T-helper 17 cell (primary cell): ENCODE measurements around the gene APBA1. TPM values are rescaled to one million over a fixed set of nuclear protein-coding genes. Genes with fewer than 3 reads are reported as not detected.

Source experiments
- ATAC-seq: fragments of 150-1000 bp; cut with Tn5 transposase; 2 replicates; pipeline ENCODE4 v1.10.0; 2021; ENCODE audit warnings: mild to moderate bottlenecking, moderate library complexity
- DNase-seq, 3 donors: peaks; one replicate each; pipeline versions ENCODE4 v3.0.0 to v3.0.0-alpha.2; 2020 to 2021
- H3K9me3 ChIP-seq: one replicate; pipeline ENCODE4 v1.7.0; 2013; ENCODE audit warnings: low read length, mild to moderate bottlenecking; ENCODE audit not compliant: control insufficient read depth, poor library complexity, severe bottlenecking
- H3K27ac Mint-ChIP-seq: one replicate; pipeline ENCODE4 v1.8.0; 2022; ENCODE audit warnings: mild to moderate bottlenecking, moderate library complexity, mixed read lengths
- H3K27me3 Mint-ChIP-seq: one replicate; pipeline ENCODE4 v1.8.0; 2022; ENCODE audit warnings: mixed read lengths
- H3K36me3 Mint-ChIP-seq: one replicate; pipeline ENCODE4 v1.8.0; 2022; ENCODE audit warnings: low read depth, mixed read lengths
- H3K4me1 Mint-ChIP-seq: one replicate; pipeline ENCODE4 v1.8.0; 2022; ENCODE audit warnings: mild to moderate bottlenecking, mixed read lengths
- H3K4me3 Mint-ChIP-seq: one replicate; pipeline ENCODE4 v1.8.0; 2022; ENCODE audit warnings: mild to moderate bottlenecking, moderate library complexity, mixed read lengths
- total RNA-seq, 4 donors: library from RNA in 2 of 4; stranded (reverse) in 2 of 4; gene quantifications; one replicate each; pipeline ENCODE4 v1.2.3 and lab custom pipeline; 2022 to 2026

The APBA1 gene
- total RNA-seq, 2 donors from 2014 or later, result 0.31 to 2.3 TPM

DNA sequence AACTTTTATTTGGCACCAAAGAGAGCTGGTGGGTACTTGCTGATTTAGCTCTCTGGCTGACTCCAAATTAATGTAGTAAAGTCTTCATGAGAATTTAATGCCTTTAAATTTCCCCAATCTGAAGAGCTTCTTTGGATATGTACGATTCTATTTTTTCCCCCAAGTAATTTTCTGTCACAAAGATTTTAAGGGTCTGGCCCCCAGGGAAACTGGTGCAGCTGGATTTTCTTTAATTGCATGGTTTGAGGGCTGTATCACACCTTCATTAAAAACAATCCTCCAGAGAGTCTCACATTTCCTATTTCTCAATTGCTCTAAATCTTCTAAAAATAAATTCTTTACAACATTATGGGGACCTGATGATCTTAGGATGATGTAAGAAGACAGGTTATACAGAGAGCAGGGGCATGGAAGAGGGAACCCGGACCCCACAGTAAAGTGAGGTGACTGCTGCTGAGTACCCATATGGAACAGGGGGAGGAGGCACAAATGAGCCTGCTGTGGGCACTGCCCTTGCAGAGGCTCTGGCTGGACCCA lies 188.2 kb downstream of the APBA1 start:
- Mint-ChIP-seq H3K4me3 (no peak overlapping the region), H3K36me3 (no peaks in the 10 kb centered on the region), H3K27ac (no peak overlapping the region), H3K27me3 (no peaks in the 10 kb centered on the region), H3K4me1 (peaks cover 16% of the 10 kb centered on the region)
- no peak for DNase-seq
- no peaks in the 10 kb centered on the region for H3K9me3 ChIP-seq
- ATAC-seq, result no peak

DNA sequence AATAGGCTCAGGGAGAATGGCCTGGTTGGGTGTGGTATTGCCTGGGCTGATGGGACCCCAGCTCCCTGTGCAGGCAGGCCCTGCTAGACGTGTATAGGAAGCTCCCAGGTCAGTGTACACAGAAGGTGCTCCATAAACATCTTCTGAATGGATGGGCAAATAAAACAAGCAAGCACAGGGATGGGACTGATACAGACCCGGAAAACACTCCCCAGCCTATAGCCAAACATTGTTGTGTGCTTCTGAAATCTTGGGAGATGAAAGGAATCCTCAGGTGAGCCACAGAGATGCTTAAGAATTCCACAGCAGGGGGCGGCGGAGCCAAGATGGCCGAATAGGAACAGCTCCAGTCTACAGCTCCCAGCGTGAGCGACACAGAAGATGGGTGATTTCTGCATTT lies 195.4 kb downstream of the APBA1 start:
- Mint-ChIP-seq H3K27me3 (peaks cover 10% of the 10 kb centered on the region), H3K27ac (peak overlapping the region; percentile 93), H3K36me3 (no peaks in the 10 kb centered on the region), H3K4me3 (no peak overlapping the region), H3K4me1 (peaks cover 35% of the 10 kb centered on the region)
- no peak for ATAC-seq
- DNase-seq, result no peak
- H3K9me3 ChIP-seq, result no peaks in the 10 kb centered on the region

DNA sequence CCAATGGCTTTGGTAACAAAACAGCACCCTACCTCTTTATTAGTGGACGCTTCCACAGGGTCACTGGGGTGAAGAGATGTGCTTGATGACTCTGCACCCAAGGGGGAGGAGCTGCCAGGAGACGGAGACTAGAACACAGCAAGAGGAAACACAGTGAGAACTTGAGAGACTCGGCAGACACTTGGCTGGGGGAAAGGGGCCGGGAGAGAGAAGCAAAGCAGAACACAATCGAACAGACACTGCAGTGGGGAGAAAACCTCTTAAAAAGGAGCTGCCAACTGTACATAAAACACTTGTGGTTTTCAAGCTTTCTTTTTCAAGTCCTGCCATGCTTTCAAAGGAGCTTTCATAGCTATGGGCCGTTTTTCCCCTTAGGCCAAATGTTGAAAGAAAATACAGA lies 196.2 kb downstream of the APBA1 start:
- peak overlapping the region; percentile 93 for H3K27ac Mint-ChIP-seq
- H3K4me1 Mint-ChIP-seq, result peaks cover 35% of the 10 kb centered on the region
- H3K4me3 Mint-ChIP-seq, result peak overlapping the region; percentile 82
- ATAC-seq, result peak; percentile 77
- peaks cover 10% of the 10 kb centered on the region for H3K27me3 Mint-ChIP-seq
- H3K9me3 ChIP-seq, result no peaks in the 10 kb centered on the region
- DNase-seq, result no peak
- no peaks in the 10 kb centered on the region for H3K36me3 Mint-ChIP-seq

DNA sequence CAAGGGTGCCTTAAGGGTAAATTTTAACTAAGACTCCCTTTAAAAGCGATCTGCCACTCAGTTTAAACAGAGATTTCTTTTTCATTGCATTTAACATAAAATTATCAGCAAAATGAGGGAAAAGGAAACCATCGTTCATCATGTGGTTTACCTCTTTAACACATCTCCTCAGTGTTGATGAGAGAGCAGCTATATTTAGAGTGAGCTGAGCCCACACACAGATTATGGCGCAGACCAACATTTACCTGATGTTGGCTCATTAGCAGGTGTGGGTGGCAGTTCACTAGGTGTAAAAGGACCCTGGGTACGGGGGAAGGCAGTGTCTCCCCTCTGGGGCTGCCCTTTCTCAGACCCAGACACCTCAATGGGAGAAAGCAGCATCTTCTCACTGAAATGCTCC lies 197.3 kb downstream of the APBA1 start:
- DNase-seq, result no peak
- Mint-ChIP-seq H3K27ac (peak overlapping the region; percentile 93), H3K4me3 (peak overlapping the region; percentile 82), H3K27me3 (peaks cover 10% of the 10 kb centered on the region), H3K36me3 (no peaks in the 10 kb centered on the region), H3K4me1 (peaks cover 35% of the 10 kb centered on the region)
- ATAC-seq, result peak; percentile 81
- no peaks in the 10 kb centered on the region for H3K9me3 ChIP-seq

DNA sequence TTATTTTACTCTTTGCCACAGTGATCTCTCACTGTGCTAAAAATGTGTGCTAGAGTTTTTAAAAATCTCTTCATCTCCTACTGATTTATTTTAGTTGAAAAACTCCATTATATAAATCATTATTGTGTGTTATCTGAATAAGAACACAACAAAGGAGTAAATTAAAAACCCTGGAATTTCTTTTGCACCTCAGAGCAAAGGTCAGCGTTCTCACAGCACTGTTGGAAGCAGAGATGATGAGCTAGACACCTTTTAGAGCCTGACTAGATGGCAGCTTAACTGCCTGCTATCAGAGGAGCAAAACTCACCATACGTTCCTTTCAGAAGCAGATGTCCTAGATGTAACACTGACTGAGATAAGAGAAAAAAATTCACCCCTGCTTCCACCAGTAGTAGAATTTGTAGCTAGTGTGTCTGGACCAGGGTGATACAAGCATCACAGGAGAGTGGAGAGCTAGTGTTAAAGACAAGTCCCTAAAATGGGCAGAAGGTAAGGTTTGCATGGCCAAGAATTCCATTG lies 200.0 kb downstream of the APBA1 start:
- ATAC-seq (no peak), DNase-seq (no peak)
- H3K27me3 Mint-ChIP-seq, result peaks cover 10% of the 10 kb centered on the region
- no peaks in the 10 kb centered on the region for H3K36me3 Mint-ChIP-seq
- peaks cover 35% of the 10 kb centered on the region for H3K4me1 Mint-ChIP-seq
- H3K27ac Mint-ChIP-seq, result peak overlapping the region; percentile 1
- peak overlapping the region; percentile 15 for H3K4me3 Mint-ChIP-seq
- no peaks in the 10 kb centered on the region for H3K9me3 ChIP-seq

DNA sequence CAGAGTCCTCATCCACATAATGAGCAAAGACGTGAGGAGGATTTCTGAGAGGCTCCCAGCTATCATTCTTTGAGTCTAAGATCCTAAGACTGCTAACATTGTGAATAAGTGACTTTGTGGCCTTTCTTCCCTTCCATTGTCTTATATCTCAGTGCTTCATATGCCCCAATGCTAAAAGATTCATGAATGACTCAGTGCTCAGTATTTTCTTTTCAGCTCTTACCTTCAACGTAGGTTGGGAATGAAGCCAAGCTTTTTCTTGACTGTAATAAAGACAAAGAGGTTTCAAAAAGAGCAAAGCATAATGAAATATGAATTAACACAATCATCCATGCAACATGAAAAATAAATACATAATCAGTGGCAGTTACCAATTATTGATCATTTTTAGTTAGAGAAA lies 200.7 kb downstream of the APBA1 start:
- Mint-ChIP-seq H3K4me1 (peaks cover 29% of the 10 kb centered on the region), H3K27me3 (peaks cover 10% of the 10 kb centered on the region), H3K27ac (no peak overlapping the region), H3K4me3 (no peak overlapping the region), H3K36me3 (no peaks in the 10 kb centered on the region)
- H3K9me3 ChIP-seq, result no peaks in the 10 kb centered on the region
- DNase-seq (no peak), ATAC-seq (no peak)

DNA sequence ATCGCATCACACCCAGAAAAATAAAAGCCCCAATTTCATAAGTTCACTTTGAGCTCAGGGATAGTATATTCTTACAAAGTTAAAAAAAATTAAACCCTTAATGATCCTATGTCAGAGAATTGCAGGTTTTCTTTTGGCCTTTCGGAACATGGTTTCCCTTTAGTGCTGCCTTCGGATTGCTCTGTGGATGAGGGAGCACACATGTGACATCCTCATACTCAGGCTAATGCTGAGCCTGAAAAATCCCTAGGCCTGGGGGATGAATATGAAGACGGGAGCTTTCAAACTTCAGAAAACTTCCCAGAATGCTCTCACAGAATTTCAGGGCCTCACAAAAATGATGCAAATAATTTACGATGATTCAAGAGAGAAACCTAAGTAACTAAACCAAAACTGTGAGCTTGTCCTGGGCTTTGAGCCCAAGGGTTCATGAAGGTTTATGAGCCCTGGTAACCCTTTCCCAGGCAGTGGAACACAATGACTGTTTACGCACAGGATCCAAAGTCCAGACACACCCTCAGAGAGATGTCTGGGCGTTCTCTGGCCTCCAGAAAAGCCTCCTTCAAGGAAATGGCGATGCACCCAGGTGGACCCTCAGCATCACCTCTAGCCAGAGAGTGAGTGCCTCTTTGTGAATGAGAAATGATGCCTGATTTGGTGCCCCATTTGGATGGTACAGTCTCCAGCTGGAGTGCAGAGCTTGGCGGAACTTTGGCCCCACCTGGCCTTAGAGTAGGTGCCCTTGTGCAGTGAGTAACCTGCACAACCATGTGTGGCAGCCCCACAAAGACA lies 201.8 kb downstream of the APBA1 start:
- no peak overlapping the region for H3K27ac Mint-ChIP-seq
- H3K4me3 Mint-ChIP-seq, result no peak overlapping the region
- no peaks in the 10 kb centered on the region for H3K36me3 Mint-ChIP-seq
- no peaks in the 10 kb centered on the region for H3K9me3 ChIP-seq
- ATAC-seq, result no peak
- DNase-seq, result no peak
- H3K4me1 Mint-ChIP-seq, result peaks cover 20% of the 10 kb centered on the region
- H3K27me3 Mint-ChIP-seq, result peaks cover 10% of the 10 kb centered on the region

DNA sequence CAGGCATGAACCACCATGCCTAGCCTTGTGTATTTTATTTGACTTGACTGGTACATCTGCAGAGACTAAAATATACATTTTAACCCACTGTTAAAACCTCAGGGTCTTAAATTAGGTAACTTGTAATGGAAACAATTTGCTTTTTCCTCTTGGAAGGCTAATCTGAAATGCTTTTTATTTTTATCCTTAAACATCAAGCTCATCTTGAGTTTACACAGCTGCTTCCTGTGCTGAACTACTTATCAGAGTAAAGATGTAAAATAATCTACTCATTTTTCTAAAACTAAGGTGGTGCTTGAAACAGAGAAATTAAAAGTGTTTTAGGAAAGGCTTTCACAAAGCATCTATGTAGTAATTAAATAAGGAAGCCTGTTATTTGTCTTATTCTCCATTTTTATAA lies 203.0 kb downstream of the APBA1 start:
- H3K9me3 ChIP-seq, result no peaks in the 10 kb centered on the region
- H3K27me3 Mint-ChIP-seq, result peaks cover 10% of the 10 kb centered on the region
- peaks cover 9% of the 10 kb centered on the region for H3K4me1 Mint-ChIP-seq
- ATAC-seq (no peak), DNase-seq (no peak)
- H3K4me3 Mint-ChIP-seq, result no peak overlapping the region
- H3K27ac Mint-ChIP-seq, result no peak overlapping the region
- H3K36me3 Mint-ChIP-seq, result no peaks in the 10 kb centered on the region

DNA sequence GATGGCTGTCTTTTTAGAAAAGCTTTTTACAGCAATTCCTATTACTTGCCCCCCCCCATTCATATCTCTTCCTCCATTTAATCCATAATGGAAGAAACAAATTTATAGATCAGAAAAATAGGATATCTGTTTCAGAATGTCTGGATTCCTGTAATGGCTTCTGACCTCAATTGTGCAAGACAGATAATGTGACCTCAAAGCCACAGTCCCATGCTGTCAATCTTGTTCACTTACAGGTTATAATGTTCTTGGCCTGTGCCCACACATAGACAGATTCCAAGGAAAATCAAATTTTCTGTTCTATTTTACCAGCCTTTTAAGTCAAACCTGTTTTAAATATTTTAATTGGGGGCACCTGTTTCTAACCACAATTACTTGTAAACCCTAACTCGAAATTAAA lies 203.8 kb downstream of the APBA1 start:
- H3K4me1 Mint-ChIP-seq, result peaks cover 6% of the 10 kb centered on the region
- H3K9me3 ChIP-seq, result no peaks in the 10 kb centered on the region
- no peak overlapping the region for H3K4me3 Mint-ChIP-seq
- no peaks in the 10 kb centered on the region for H3K36me3 Mint-ChIP-seq
- H3K27me3 Mint-ChIP-seq, result peaks cover 10% of the 10 kb centered on the region
- ATAC-seq (no peak), DNase-seq (no peak)
- H3K27ac Mint-ChIP-seq, result no peak overlapping the region

DNA sequence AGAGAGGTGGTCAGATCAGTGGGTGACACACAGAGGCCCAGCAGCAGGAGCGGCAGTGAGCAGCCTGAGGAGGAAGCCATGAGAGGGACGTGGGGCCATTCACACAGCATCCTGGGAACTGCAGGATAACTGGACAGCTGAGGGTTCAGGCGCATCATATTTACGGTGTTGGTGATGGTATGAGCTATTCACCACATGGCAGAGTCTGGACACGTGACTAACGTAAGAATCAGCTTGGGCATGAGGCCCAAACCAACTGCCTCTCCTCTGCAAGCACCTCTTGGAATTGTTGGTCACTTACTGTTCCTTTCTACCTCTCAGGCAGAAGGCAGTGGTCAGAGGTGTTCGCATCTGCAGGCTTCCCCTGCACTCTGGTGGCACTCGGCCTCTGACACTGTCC lies 206.0 kb downstream of the APBA1 start:
- no peak overlapping the region for H3K27ac Mint-ChIP-seq
- no peak overlapping the region for H3K4me3 Mint-ChIP-seq
- DNase-seq, result no peak
- no peaks in the 10 kb centered on the region for H3K4me1 Mint-ChIP-seq
- no peaks in the 10 kb centered on the region for H3K27me3 Mint-ChIP-seq
- H3K9me3 ChIP-seq, result no peaks in the 10 kb centered on the region
- ATAC-seq, result no peak
- H3K36me3 Mint-ChIP-seq, result no peaks in the 10 kb centered on the region

DNA sequence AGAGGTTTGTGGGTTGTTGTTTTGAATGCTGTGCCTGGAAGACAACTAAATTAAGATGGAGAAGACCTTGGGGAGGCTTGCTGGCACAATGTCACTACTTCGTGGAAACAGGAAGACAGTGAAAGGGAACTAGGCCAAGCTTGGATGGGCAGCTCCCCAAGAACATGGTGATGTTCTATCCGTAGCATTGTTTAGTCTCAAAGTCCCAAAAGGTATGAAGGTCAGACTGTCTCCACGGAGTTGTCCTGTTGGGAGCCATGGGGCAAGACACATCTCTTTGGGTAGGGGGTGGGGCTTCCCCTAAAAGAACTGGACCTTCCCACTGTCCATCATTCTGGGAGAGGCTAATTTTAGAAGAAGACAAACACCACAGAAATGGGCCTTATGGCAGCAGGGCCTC lies 206.7 kb downstream of the APBA1 start:
- no peaks in the 10 kb centered on the region for H3K4me1 Mint-ChIP-seq
- no peak overlapping the region for H3K27ac Mint-ChIP-seq
- no peak overlapping the region for H3K4me3 Mint-ChIP-seq

DNA sequence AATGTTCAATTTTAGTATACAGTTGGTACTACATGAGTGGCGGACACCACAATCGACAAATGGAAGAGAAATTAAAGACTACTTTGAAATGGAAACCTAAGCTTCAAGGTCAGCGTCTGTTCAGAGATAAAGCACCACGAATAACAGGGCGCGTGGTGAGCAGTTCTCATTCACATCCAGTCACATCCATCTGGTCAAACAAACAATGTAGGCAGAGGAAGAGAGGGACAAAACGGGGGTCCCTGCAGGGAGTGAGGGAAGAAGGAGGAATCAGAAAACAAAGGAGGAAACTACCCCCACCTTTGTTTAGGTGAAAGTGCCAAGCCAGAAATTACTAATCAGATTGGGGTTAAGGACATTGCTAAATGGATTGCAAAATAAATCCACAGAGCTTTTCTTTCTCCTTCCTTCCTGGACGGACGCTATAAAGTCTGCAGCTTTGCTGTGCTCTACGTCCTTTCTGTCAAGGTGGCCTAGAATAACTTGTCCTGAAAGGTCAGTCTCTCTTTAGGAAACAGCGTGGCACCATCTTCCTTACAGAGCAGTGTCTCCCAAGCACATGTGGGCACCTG lies 208.6 kb downstream of the APBA1 start:
- DNase-seq (no peak), ATAC-seq (no peak)
- no peak overlapping the region for H3K27ac Mint-ChIP-seq
- H3K36me3 Mint-ChIP-seq, result no peaks in the 10 kb centered on the region
- H3K27me3 Mint-ChIP-seq, result no peaks in the 10 kb centered on the region
- no peaks in the 10 kb centered on the region for H3K4me1 Mint-ChIP-seq
- no peaks in the 10 kb centered on the region for H3K9me3 ChIP-seq
- H3K4me3 Mint-ChIP-seq, result no peak overlapping the region

More for the DNA sequence above, 206.7 kb downstream of the APBA1 start:
- DNase-seq, result no peak
- ATAC-seq, result no peak
- Mint-ChIP-seq H3K27me3 (no peaks in the 10 kb centered on the region), H3K36me3 (no peaks in the 10 kb centered on the region)
- no peaks in the 10 kb centered on the region for H3K9me3 ChIP-seq

DNA sequence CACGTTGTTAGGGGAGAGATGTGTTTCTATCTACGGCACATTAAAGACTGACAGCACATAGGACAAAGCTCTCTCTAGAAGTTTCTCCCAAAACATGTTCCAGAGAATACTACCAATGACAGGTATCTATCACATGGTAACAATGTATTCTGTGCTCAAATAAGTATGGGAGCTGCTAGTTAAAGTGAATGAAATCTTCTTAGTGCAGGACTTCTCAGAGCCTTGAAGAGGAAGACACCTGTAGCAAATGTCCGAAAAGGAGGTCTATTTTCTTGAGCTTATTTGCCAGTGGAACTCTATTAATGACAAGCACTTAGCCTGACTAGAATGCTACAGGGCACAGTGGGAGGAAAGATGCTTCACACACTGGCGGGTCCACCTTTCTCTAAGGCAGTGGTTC lies 209.8 kb downstream of the APBA1 start:
- Mint-ChIP-seq H3K27me3 (no peaks in the 10 kb centered on the region), H3K36me3 (no peaks in the 10 kb centered on the region), H3K4me3 (no peak overlapping the region), H3K4me1 (no peaks in the 10 kb centered on the region), H3K27ac (no peak overlapping the region)
- ATAC-seq (no peak), DNase-seq (no peak)
- no peaks in the 10 kb centered on the region for H3K9me3 ChIP-seq
